Hematopoietic multipotent progenitor cell (in vitro differentiated cells): ENCODE measurements around the gene REM2. TPM values are rescaled to one million over a fixed set of nuclear protein-coding genes. Genes with fewer than 3 reads are reported as not detected.

Source experiments
- DNase-seq, 3 donors: peaks; one replicate each; pipeline ENCODE4 v3.0.0-alpha.2; 2011 to 2015; ENCODE audit warnings: low read depth in 2 of 3, low spot score in 2 of 3
- total RNA-seq: library from RNA; depleted of rRNA; stranded (reverse); fragments of >200 nt; gene quantifications from one replicate; pipeline ENCODE4 v1.2.3, GENCODE V29; 2012

Gene REM2, protein sequence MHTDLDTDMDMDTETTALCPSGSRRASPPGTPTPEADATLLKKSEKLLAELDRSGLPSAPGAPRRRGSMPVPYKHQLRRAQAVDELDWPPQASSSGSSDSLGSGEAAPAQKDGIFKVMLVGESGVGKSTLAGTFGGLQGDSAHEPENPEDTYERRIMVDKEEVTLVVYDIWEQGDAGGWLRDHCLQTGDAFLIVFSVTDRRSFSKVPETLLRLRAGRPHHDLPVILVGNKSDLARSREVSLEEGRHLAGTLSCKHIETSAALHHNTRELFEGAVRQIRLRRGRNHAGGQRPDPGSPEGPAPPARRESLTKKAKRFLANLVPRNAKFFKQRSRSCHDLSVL
- under 0.01 TPM for total RNA-seq

- no peak for DNase-seq
Observed at GRCh38 chr14:22883173-22883976, at the start of gene REM2. Gene REM2 (plus strand): TSS chr14:22883222. CDS start chr14:22883288, 66 bp downstream.

GRCh38 chr14:22835505-22835904, 47.5 kb upstream of the REM2 start:
- DNase-seq = no peak

- no peak for DNase-seq
Observed at GRCh38 chr14:22836301-22837113, 46.5 kb upstream of the REM2 start, which contains the start of gene MMP14. Gene MMP14 (plus strand): TSS chr14:22836585. CDS start chr14:22836818, 233 bp downstream.

GRCh38 chr14:22837114-22837749, 45.8 kb upstream of the REM2 start:
- DNase-seq = no peak

DNA sequence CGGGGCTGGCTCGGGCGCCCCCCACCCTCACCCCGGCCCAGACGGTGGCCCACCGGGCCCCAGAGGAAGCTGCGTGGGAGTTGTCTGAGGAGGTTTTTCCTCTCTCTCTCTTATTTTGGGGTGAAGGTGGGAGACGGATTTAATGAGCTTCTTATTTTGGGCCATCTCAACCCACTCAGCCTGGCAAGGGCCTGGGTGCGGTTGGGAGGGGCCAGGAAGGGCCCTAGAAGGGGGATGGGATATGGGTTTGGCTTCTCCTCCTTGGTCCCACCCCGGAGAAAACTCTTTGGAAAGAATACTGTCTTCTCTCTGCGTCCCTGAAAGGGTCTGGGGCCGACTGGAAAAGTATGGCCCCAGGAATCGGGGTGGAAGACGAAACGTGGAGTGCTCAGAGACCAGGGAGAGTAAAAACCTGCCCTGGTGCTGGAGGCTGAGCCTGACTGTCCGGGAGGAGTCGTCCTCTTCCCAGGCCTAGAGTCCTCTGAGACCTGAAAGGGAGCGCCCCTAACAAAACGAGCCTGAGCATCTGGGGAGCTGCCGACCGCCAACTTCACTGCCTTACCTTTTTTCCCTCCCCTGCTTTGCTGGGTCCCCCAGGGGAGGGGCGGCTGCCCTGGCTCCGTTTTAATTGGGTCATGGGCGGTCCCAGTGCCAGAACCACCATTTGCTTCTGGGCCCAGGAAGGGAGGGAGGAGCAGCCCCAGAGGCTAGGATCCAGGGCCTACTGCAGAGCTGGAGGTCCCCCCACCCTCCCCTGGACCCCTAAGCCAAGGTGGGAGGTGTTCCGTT, 45.1 kb upstream of the REM2 start:
- DNase-seq = no peak

DNA sequence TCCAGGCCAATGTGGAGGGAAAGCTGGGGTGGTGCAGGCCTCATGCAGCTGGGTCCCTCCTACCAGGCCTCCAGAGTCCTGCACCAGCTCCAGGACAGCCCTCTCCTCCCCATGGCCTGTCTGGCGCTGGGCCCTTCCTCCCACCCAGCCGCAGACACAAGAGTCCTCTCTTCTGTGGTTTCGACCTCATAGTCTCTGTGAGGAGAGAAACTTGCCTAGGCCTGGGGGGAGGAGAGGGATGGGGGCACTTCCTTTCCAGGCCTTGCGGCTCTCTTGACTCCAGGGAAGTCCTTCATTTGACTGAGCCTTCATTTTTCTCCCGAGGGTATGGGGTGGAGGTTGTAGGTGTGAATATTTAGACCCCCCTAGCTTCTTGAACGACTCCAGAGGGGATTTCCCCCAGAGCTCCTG, 44.4 kb upstream of the REM2 start:
- no peak for DNase-seq

- no peak for DNase-seq
Observed at GRCh38 chr14:22839159-22839779, 43.8 kb upstream of the REM2 start.

- no peak for DNase-seq
Observed at GRCh38 chr14:22841311-22841710, 41.7 kb upstream of the REM2 start.

GRCh38 chr14:22841769-22842168, 41.3 kb upstream of the REM2 start:
- DNase-seq = no peak

DNA sequence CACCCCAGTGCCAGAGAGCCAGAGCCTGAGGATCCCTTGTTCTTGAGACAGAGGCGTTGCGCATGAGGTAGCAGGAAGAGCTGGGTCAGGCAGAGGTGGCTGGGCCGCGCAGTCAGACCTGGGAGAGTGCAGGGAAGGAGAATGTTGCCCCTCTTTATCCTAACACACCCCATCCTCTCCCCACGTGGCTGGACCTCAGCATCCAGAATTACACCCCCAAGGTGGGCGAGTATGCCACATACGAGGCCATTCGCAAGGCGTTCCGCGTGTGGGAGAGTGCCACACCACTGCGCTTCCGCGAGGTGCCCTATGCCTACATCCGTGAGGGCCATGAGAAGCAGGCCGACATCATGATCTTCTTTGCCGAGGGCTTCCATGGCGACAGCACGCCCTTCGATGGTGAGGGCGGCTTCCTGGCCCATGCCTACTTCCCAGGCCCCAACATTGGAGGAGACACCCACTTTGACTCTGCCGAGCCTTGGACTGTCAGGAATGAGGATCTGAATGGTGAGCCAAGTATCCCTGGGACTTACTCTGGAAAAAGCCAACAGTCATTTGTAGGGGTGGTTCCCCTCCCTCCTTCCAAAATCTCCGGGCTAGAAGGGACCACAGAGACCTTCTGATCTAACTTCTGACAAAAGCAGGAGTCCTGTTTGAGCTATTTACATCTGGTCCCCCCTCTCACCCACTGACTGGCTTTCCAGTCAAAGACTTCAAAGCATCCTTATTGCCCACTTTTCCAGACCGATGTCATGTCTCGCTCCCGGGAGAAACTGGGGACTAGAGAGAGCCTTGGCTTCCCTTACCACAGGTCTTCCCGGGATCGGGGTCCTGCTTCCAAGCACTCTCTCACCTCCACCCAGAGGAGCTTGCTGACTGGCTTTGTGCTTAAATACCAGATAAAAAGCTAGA, 40.6 kb upstream of the REM2 start:
- DNase-seq = no peak

GRCh38 chr14:22843123-22843925, 39.7 kb upstream of the REM2 start:
- DNase-seq = no peak

DNA sequence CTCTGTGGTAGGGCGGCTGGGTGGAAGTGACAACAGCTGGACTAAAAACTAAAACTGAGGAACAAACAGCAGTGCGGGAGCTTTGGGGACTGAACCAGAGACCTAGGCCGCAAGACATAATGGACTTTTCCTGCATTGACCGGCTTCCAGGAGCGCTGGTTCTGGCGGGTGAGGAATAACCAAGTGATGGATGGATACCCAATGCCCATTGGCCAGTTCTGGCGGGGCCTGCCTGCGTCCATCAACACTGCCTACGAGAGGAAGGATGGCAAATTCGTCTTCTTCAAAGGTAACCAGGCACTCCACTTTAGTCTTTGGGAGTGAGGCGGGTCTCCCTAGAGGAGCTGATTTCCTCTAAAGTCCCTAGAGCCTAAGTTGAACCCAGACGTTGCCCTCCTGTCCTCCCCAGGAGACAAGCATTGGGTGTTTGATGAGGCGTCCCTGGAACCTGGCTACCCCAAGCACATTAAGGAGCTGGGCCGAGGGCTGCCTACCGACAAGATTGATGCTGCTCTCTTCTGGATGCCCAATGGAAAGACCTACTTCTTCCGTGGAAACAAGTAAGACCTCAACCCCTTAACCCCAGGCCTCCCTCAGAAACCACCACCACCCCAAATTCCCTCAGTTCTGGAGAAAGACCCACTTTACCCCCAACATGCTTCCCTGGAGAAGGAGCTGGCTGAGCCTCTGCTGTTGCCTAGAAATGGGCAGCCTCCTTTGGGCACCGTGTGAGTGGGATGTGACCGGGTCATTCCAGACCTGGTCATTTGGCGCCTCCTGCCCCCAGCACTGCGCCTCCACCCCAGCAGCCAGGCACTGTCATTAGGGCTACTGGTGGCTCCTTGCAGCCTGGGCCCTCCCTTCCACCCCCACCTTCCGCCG, 38.6 kb upstream of the REM2 start:
- no peak for DNase-seq

GRCh38 chr14:22845103-22845394, 38.0 kb upstream of the REM2 start:
- no peak for DNase-seq

GRCh38 chr14:22845821-22846625, 37.0 kb upstream of the REM2 start:
- no peak for DNase-seq

- DNase-seq = no peak
Observed at GRCh38 chr14:22846811-22847307, 36.2 kb upstream of the REM2 start.
